ENCODE data around the gene ACTR2. TPM values are rescaled to one million over a fixed set of nuclear protein-coding genes. Genes with fewer than 3 reads are reported as not detected.

ACTR2 gene
- polyA plus RNA-seq, 6 donors from 2014 or later: 345 to 395 (median 383) TPM

- Mint-ChIP-seq H3K27ac (peak overlapping the region in 1 of 6 donors; percentile 70), H3K27me3 (peaks cover 0 to 13% (median 5%) of the 10 kb centered on the region in 3 donors), H3K4me3 (no peak overlapping the region), H3K4me1 (peaks cover 0 to 4% (median 0%) of the 10 kb centered on the region in 3 donors), H3K36me3 (no peaks in the 10 kb centered on the region), H3K9me3 (no peaks in the 10 kb centered on the region)
- no peak for ATAC-seq (ENCODE audit: low read depth in 2 of 2)
- no peak for DNase-seq
Measured at GRCh38 chr2:65293376-65293775, 65.7 kb downstream of the ACTR2 start.

- no peaks in the 10 kb centered on the region for H3K36me3 Mint-ChIP-seq
- peak overlapping the region in 1 of 6 donors; percentile 81 for H3K27ac Mint-ChIP-seq
- DNase-seq: no peak
- ATAC-seq (ENCODE audit: low read depth in 2 of 2): no peak
- peaks cover 0 to 4% (median 0%) of the 10 kb centered on the region in 3 donors for H3K4me1 Mint-ChIP-seq
- no peak overlapping the region for H3K4me3 Mint-ChIP-seq
- peaks cover 0 to 13% (median 5%) of the 10 kb centered on the region in 3 donors for H3K27me3 Mint-ChIP-seq
- no peaks in the 10 kb centered on the region for H3K9me3 Mint-ChIP-seq
Measured at GRCh38 chr2:65294136-65294535, 66.5 kb downstream of the ACTR2 start.

- Mint-ChIP-seq H3K4me3 (no peak overlapping the region), H3K27ac (peak overlapping the region in 1 of 6 donors; percentile 81), H3K36me3 (no peaks in the 10 kb centered on the region), H3K4me1 (peaks cover 0 to 4% (median 0%) of the 10 kb centered on the region in 3 donors), H3K9me3 (no peaks in the 10 kb centered on the region), H3K27me3 (peaks cover 0 to 13% (median 5%) of the 10 kb centered on the region in 3 donors)
- ATAC-seq (ENCODE audit: low read depth in 2 of 2) (no peak), DNase-seq (no peak)
Measured at GRCh38 chr2:65294701-65295100, 67.1 kb downstream of the ACTR2 start.

- Mint-ChIP-seq H3K36me3 (no peaks in the 10 kb centered on the region), H3K9me3 (no peaks in the 10 kb centered on the region), H3K27me3 (peaks cover 0 to 6% (median 5%) of the 10 kb centered on the region in 3 donors), H3K4me3 (no peak overlapping the region), H3K27ac (no peak overlapping the region), H3K4me1 (peaks cover 17 to 20% (median 18%) of the 10 kb centered on the region in 3 donors)
- DNase-seq (no peak), ATAC-seq (ENCODE audit: low read depth in 2 of 2) (no peak)
Measured at GRCh38 chr2:65296971-65297370, 69.3 kb downstream of the ACTR2 start.

GRCh38 chr2:65297544-65297943 lies 69.9 kb downstream of the ACTR2 start:
- Mint-ChIP-seq H3K4me1 (peaks cover 22 to 26% (median 23%) of the 10 kb centered on the region in 3 donors), H3K9me3 (no peaks in the 10 kb centered on the region), H3K27ac (no peak overlapping the region), H3K36me3 (no peaks in the 10 kb centered on the region), H3K27me3 (peaks cover 4 to 5% (median 5%) of the 10 kb centered on the region in 3 donors), H3K4me3 (no peak overlapping the region)
- ATAC-seq (ENCODE audit: low read depth in 2 of 2) (no peak), DNase-seq (no peak)

GRCh38 chr2:65298089-65298488 lies 70.5 kb downstream of the ACTR2 start:
- Mint-ChIP-seq H3K4me3 (no peak overlapping the region), H3K27me3 (peaks cover 5 to 10% (median 6%) of the 10 kb centered on the region in 3 donors), H3K4me1 (peaks cover 24 to 30% (median 27%) of the 10 kb centered on the region in 3 donors), H3K9me3 (no peaks in the 10 kb centered on the region), H3K36me3 (no peaks in the 10 kb centered on the region), H3K27ac (peak overlapping the region in 2 of 6 donors; percentile 35 to 70)
- DNase-seq (no peak), ATAC-seq (ENCODE audit: low read depth in 2 of 2) (no peak)

- no peak overlapping the region for H3K4me3 Mint-ChIP-seq
- no peaks in the 10 kb centered on the region for H3K36me3 Mint-ChIP-seq
- ATAC-seq (ENCODE audit: low read depth in 2 of 2) (no peak), DNase-seq (no peak)
- peaks cover 3 to 11% (median 9%) of the 10 kb centered on the region in 3 donors for H3K27me3 Mint-ChIP-seq
- H3K27ac Mint-ChIP-seq: no peak overlapping the region
- H3K9me3 Mint-ChIP-seq: no peaks in the 10 kb centered on the region
- H3K4me1 Mint-ChIP-seq: peaks cover 24 to 30% (median 27%) of the 10 kb centered on the region in 3 donors
Measured at GRCh38 chr2:65299246-65299645, 71.6 kb downstream of the ACTR2 start.

- Mint-ChIP-seq H3K36me3 (no peaks in the 10 kb centered on the region), H3K27me3 (peaks cover 0 to 11% (median 4%) of the 10 kb centered on the region in 3 donors), H3K27ac (peak overlapping the region in 1 of 6 donors; percentile 24), H3K4me1 (peaks cover 24 to 30% (median 27%) of the 10 kb centered on the region in 3 donors), H3K4me3 (peak overlapping the region in 5 of 8 donors; percentile 15 to 90 (median 82)), H3K9me3 (no peaks in the 10 kb centered on the region)
- no peak for ATAC-seq (ENCODE audit: low read depth in 2 of 2)
- no peak for DNase-seq
Measured at GRCh38 chr2:65300134-65300760, 72.6 kb downstream of the ACTR2 start.

- DNase-seq (peak; percentile 50), ATAC-seq (ENCODE audit: low read depth in 2 of 2) (peak; percentile 82 to 83)
- H3K4me1 Mint-ChIP-seq: peaks cover 24 to 30% (median 27%) of the 10 kb centered on the region in 3 donors
- peak overlapping the region; percentile 33 to 94 (median 58) for H3K27ac Mint-ChIP-seq
- peak overlapping the region; percentile 39 to 90 (median 83) for H3K4me3 Mint-ChIP-seq
- H3K36me3 Mint-ChIP-seq: no peaks in the 10 kb centered on the region
- no peaks in the 10 kb centered on the region for H3K9me3 Mint-ChIP-seq
- H3K27me3 Mint-ChIP-seq: peaks cover 0 to 11% (median 4%) of the 10 kb centered on the region in 3 donors
Measured at GRCh38 chr2:65300761-65301711, 73.4 kb downstream of the ACTR2 start.

- Mint-ChIP-seq H3K27me3 (peaks cover 0 to 11% (median 4%) of the 10 kb centered on the region in 3 donors), H3K36me3 (no peaks in the 10 kb centered on the region), H3K4me1 (peaks cover 17 to 20% (median 19%) of the 10 kb centered on the region in 3 donors), H3K27ac (no peak overlapping the region), H3K4me3 (no peak overlapping the region), H3K9me3 (no peaks in the 10 kb centered on the region)
- DNase-seq: no peak
- no peak for ATAC-seq (ENCODE audit: low read depth in 2 of 2)
Measured at GRCh38 chr2:65305934-65306333, 78.3 kb downstream of the ACTR2 start.

- peaks cover 10 to 11% of the 10 kb centered on the region in 2 donors for H3K36me3 Mint-ChIP-seq
- DNase-seq: no peak
- no peak overlapping the region for H3K4me3 Mint-ChIP-seq
- H3K9me3 Mint-ChIP-seq: no peaks in the 10 kb centered on the region
- peaks cover 0 to 7% (median 0%) of the 10 kb centered on the region in 3 donors for H3K4me1 Mint-ChIP-seq
- no peaks in the 10 kb centered on the region for H3K27me3 Mint-ChIP-seq
- H3K27ac Mint-ChIP-seq: no peak overlapping the region
- ATAC-seq (ENCODE audit: low read depth in 2 of 2): no peak
Measured at GRCh38 chr2:65309699-65310098, 82.1 kb downstream of the ACTR2 start.

- H3K36me3 Mint-ChIP-seq: peaks cover 10 to 11% of the 10 kb centered on the region in 2 donors
- H3K9me3 Mint-ChIP-seq: no peaks in the 10 kb centered on the region
Measured at GRCh38 chr2:65311049-65311448, 83.4 kb downstream of the ACTR2 start.

GRCh38 chr2:65311596-65311995 lies 84.0 kb downstream of the ACTR2 start:
- no peak for ATAC-seq (ENCODE audit: low read depth in 2 of 2)
- peaks cover 10 to 11% of the 10 kb centered on the region in 2 donors for H3K36me3 Mint-ChIP-seq
- H3K27me3 Mint-ChIP-seq: no peaks in the 10 kb centered on the region
- no peak for DNase-seq
- H3K4me1 Mint-ChIP-seq: peaks cover 0 to 7% (median 0%) of the 10 kb centered on the region in 3 donors
- no peaks in the 10 kb centered on the region for H3K9me3 Mint-ChIP-seq
- no peak overlapping the region for H3K27ac Mint-ChIP-seq
- no peak overlapping the region for H3K4me3 Mint-ChIP-seq

More at GRCh38 chr2:65311049-65311448, 83.4 kb downstream of the ACTR2 start:
- Mint-ChIP-seq H3K27me3 (no peaks in the 10 kb centered on the region), H3K4me1 (peaks cover 0 to 7% (median 0%) of the 10 kb centered on the region in 3 donors), H3K27ac (no peak overlapping the region), H3K4me3 (no peak overlapping the region)
- DNase-seq (no peak), ATAC-seq (ENCODE audit: low read depth in 2 of 2) (no peak)

All from naive B cell (primary cell).